Psoas muscle (tissue), 8 donors: ENCODE measurements around the gene CLPTM1L. TPM values are rescaled to one million over a fixed set of nuclear protein-coding genes. Genes with fewer than 3 reads are reported as not detected.
"Not testable (repeated sequence)": the region's sequence is repeated elsewhere in the genome, so short reads cannot be mapped to it uniquely, and the experiment has no call there.

ENCODE experiments used
- ATAC-seq, 4 donors: fragments of 200-7000 bp; cut with Tn5 transposase; one replicate each; pipeline ENCODE4 v1.9.1; 2020; ENCODE audit warnings: moderate library complexity in 3 of 4, mild to moderate bottlenecking in 2 of 4
- DNase-seq, 2 donors: peaks; one replicate each; pipeline ENCODE4 v3.0.0-alpha.2; 2020
- H3K27ac ChIP-seq: fragments of 200-600 bp; one replicate; pipeline ENCODE4 v1.8.0; 2022
- H3K27me3 ChIP-seq, 3 donors: fragments of 200-600 bp in 1 of 3; one replicate each; pipeline versions ENCODE4 v1.6.1 to v1.8.0; 2013 to 2022; ENCODE audit warnings: low read length in 2 of 3, mild to moderate bottlenecking in 2 of 3, moderate library complexity in 1 of 3; ENCODE audit not compliant: insufficient read depth in 3 of 3
- H3K36me3 ChIP-seq, 2 donors: fragments of 200-600 bp in 1 of 2; one replicate each; pipeline versions ENCODE4 v1.6.1 to v1.8.0; 2013 to 2022; ENCODE audit warnings: low read depth in 1 of 2, mild to moderate bottlenecking in 1 of 2, moderate library complexity in 1 of 2; ENCODE audit not compliant: insufficient read depth in 1 of 2
- H3K4me1 ChIP-seq: fragments of 200-600 bp; one replicate; pipeline ENCODE4 v1.8.0; 2022
- H3K4me3 ChIP-seq: fragments of 200-600 bp; one replicate; pipeline ENCODE4 v1.8.0; 2022; ENCODE audit warnings: mild to moderate bottlenecking
- H3K9me3 ChIP-seq: fragments of 200-600 bp; one replicate; pipeline ENCODE4 v1.8.0; 2022
- WGBS, 3 donors: extraction: QIAGEN DNeasy Blood & Tissue Kit; methylation state at CpG; one replicate each; pipeline versions ENCODE4 v1.1.6 to v1.1.7; 2013; 5-methylcytosine and 5-hydroxymethylcytosine counted together
- intact Hi-C, 2 donors: fragments of 100-400 bp; cut with DNase I; formaldehyde crosslinking; loops; one replicate each; pipeline versions ENCODE4 v1.11.0 to v1.14.2; 2022
- polyA plus RNA-seq, 3 donors: library from polyadenylated mRNA; stranded (reverse); fragments of 200-250 nt; gene quantifications; one replicate each; pipeline ENCODE4 v1.2.3, GENCODE V29; 2013
- total RNA-seq, 4 donors: library from RNA; stranded (reverse); fragmentation: NEBNext Ultra II Directional in 2 of 4; extraction: Animal tissue kit (Norgen Biotek cat#: 25700) in 2 of 4; gene quantifications; one replicate each; pipeline versions ENCODE4 v1.2.1 to v1.2.4, GENCODE V29; 2021 to 2023
- TF ChIP-seq, protein P1 (sequence below): fragments of 200-600 bp; IDR thresholded peaks from one replicate; pipeline ENCODE4 v1.8.0; 2022; ENCODE audit warnings: antibody characterized with exemption
- donor health status: healthy with polysubstance abuse.
- donor health status: DM: no; HTN: no; CAD: no; lungs with moderate emphysema.
- donor health status: Bipolar disorder and iron deficiency.
- donor health status: healthy.
- donor health status: DM: yes; HTN: yes; CAD: no.
- donor health status: DM: no; HTN: no; CAD: no.
- donor health status: DM: no; HTN: no; CAD: no.
- donor health status: DM: yes; HTN: yes; CAD: no.

CLPTM1L gene
- total and polyA plus RNA-seq, 7 donors: 24.2 to 92.4 (median 34.8) TPM

DNA sequence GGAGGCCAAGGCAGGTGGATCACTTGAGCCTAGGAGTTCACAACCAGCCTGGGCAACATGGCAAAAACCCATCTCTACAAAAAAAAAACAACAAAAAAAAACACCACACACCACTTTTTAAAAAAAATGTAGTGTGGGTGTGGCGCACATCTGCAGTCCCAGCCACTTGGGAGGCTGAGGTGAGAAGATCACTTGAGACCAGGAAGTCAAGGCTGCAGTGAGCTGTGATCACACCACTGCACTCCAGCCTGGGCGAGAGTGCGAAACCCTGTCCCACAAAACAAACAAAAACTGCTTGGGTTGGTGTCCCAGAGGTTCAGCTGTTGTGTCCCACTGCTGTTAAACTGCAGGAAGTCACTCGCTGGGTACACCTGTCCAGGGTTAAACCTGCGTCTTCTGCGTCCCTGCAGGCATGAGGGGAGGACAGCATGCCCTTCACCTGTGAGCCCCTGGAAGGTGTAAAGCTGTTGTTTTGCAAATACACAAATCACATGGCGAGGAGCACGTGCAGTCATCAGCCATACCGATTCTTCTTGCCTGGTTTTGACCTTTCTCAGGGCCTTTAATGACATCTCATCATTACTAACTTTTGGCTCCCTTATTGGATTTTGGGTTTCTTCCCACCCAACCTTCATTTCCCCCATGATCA is 29.3 kb upstream of the CLPTM1L start:
- 59 to 64% (median 63%) methylated on average over 9 of the region's 9 CpGs for WGBS, 3 donors

DNA sequence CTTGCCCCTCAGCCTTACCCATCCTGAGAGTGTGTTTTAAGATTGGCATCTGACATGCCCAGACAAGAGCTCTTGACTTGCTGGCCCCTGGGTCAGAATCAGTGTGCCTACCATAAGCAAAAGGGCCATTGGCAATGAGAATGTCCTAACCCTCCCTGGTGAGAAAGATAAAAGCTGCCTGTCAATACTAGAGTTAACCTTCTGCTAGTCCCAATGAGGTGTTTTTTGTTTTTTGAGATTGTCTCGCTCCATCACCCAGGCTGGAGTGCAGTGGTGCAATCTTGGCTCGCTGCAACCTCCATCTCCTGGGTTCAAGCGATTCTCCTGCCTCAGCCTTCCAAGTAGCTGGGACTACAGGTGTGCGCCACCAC is 27.1 kb upstream of the CLPTM1L start:
- H3K9me3 ChIP-seq, H3K4me1 ChIP-seq, H3K27ac ChIP-seq, H3K4me3 ChIP-seq, intact Hi-C loops, DNase-seq, ATAC-seq, H3K36me3 ChIP-seq: not testable (repeated sequence)
- 92 to 99% (median 95%) methylated on average over 4 of the region's 4 CpGs for WGBS, 3 donors
- peaks cover 0 to 24% (median 0%) of the 10 kb centered on the region in 3 donors for H3K27me3 ChIP-seq

More for the DNA sequence above, 29.3 kb upstream of the CLPTM1L start:
- DNase-seq: no peak
- Histone ChIP-seq H3K36me3 (no peaks in the 10 kb centered on the region), H3K9me3 (no peaks in the 10 kb centered on the region), H3K4me1 (no peaks in the 10 kb centered on the region), H3K27ac (no peak overlapping the region), H3K4me3 (no peak overlapping the region), H3K27me3 (peaks cover 0 to 15% (median 8%) of the 10 kb centered on the region in 3 donors)
- no peak for ATAC-seq
- TF ChIP-seq, protein P1, sequence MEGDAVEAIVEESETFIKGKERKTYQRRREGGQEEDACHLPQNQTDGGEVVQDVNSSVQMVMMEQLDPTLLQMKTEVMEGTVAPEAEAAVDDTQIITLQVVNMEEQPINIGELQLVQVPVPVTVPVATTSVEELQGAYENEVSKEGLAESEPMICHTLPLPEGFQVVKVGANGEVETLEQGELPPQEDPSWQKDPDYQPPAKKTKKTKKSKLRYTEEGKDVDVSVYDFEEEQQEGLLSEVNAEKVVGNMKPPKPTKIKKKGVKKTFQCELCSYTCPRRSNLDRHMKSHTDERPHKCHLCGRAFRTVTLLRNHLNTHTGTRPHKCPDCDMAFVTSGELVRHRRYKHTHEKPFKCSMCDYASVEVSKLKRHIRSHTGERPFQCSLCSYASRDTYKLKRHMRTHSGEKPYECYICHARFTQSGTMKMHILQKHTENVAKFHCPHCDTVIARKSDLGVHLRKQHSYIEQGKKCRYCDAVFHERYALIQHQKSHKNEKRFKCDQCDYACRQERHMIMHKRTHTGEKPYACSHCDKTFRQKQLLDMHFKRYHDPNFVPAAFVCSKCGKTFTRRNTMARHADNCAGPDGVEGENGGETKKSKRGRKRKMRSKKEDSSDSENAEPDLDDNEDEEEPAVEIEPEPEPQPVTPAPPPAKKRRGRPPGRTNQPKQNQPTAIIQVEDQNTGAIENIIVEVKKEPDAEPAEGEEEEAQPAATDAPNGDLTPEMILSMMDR: no peak
- intact Hi-C loops: no loop called here

DNA sequence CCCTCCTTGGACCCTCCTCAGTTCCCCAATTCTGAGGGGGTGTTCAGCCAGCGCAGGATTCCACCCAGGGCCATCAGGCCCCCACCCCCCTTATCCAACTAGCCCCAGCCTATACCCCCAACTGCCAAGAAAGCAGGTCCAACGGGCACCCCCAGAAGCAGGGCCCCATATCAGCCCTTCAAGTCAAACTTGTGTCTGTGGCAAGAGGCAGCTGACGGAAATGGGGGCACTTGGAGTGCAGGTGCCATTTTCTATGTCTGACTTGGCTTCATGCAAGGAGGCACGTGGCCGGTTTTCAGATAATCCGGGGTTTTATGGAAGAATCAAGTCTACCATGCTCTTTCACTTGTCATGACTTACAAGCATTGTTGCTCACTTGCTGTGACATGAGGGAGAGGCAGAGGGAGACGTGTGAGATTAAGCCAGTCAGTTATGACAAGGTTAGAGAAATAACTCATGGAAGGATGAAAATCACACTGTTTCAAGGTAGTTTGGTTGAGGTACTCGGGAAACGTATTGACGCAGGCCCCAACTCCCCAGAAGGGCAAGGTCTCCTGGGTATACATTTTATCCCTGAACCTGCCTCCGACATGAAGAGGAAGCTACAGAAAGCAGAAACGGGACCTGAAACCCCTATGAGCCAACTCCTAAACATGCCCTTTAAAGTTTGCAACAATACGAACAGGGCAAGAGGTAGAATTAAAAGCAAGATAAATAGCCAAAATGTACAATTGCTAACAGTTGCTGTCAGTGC is 26.5 kb upstream of the CLPTM1L start:
- TF ChIP-seq, protein P1: no peak
- H3K36me3 ChIP-seq: no peaks in the 10 kb centered on the region
- ATAC-seq (no peak), DNase-seq (no peak)
- intact Hi-C loops: no loop called here
- peaks cover 0 to 25% (median 0%) of the 10 kb centered on the region in 3 donors for H3K27me3 ChIP-seq
- H3K27ac ChIP-seq: no peak overlapping the region
- no peaks in the 10 kb centered on the region for H3K9me3 ChIP-seq
- 77 to 82% (median 78%) methylated on average over 13 of the region's 13 CpGs for WGBS, 3 donors
- no peak overlapping the region for H3K4me3 ChIP-seq
- H3K4me1 ChIP-seq: no peaks in the 10 kb centered on the region

DNA sequence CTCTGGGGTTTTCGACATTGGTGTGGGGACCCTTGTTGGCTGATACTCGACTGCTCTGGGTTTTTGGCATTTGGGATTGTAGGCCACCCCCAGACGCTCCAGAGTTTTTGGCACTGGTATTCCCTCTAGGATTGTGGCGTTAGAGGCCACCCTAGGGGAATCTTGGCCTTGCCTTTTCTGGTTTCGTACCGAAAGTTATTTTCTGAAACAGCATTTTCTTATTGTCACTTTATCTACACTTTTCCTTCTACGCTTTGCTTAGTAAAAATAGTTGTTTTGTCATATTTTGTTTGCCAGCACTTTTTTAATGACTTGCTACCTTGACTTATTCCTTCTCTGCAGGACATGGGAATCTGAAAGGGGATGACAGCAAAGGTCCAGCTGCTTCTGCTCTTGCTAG is 25.1 kb upstream of the CLPTM1L start:
- DNase-seq (no peak), ATAC-seq (no peak)
- intact Hi-C loops: no loop called here
- WGBS, 3 donors: 75 to 85% (median 78%) methylated on average over 7 of the region's 7 CpGs
- H3K9me3 ChIP-seq: no peaks in the 10 kb centered on the region
- H3K27me3 ChIP-seq: peaks cover 0 to 24% (median 0%) of the 10 kb centered on the region in 3 donors
- H3K36me3 ChIP-seq: no peaks in the 10 kb centered on the region
- no peak overlapping the region for H3K4me3 ChIP-seq
- TF ChIP-seq, protein P1: no peak
- no peaks in the 10 kb centered on the region for H3K4me1 ChIP-seq
- H3K27ac ChIP-seq: no peak overlapping the region

DNA sequence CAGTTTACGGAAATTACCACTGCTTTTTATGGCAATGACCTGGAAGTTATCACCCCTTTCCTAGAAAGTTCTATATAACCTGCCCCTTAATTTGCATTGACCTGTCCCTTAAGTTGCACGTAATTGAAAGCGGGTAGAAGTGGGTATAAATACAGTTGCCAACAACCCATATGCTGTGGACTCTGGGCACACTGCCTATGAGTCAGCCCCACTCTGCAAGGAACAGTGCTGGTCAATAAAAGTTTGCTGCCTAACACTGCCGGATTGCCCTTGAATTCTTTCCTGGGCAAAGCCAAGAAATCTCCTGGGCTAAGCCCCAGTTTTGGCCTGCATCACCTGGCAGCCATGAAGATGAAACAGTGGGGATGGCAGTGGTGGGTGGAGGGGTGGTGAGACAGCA is 23.9 kb upstream of the CLPTM1L start:
- Histone ChIP-seq H3K36me3 (no peaks in the 10 kb centered on the region), H3K27ac (no peak overlapping the region), H3K9me3 (no peaks in the 10 kb centered on the region), H3K4me1 (no peaks in the 10 kb centered on the region), H3K27me3 (peaks cover 0 to 36% (median 2%) of the 10 kb centered on the region in 3 donors), H3K4me3 (no peak overlapping the region)
- no peak for ATAC-seq
- WGBS, 3 donors: 44 to 53% (median 53%) methylated on average over 4 of the region's 4 CpGs
- TF ChIP-seq, protein P1: no peak
- intact Hi-C loops: no loop called here
- no peak for DNase-seq
